Measurements from ENCODE around the gene DHCR7. TPM values are rescaled to one million over a fixed set of nuclear protein-coding genes. Genes with fewer than 3 reads are reported as not detected.

DHCR7 gene
- total and polyA plus RNA-seq, 2 experiments from 2014 or later, result 84.0 to 166 TPM

GRCh38 chr11:71436861-71437260 is 11.3 kb downstream of the DHCR7 start (continued):
- no peak for TF ChIP-seq ZNF462 (CRISPR knock-in tag; IDR thresholded peaks at IDR 0.05)

- Histone ChIP-seq H3K79me2 (replicated peaks; ENCODE audit: insufficient read depth) (no peaks in the 10 kb centered on the region), H3K27me3 (ENCODE audit: insufficient read depth) (no peaks in the 10 kb centered on the region), H3K36me3 (ENCODE audit: insufficient read depth) (peaks cover 31% of the 10 kb centered on the region), H3K4me1 (ENCODE audit: insufficient read depth) (no peaks in the 10 kb centered on the region), H3F3A (replicated peaks; ENCODE audit: low read depth) (no peaks in the 10 kb centered on the region), H3K9me2 (ENCODE audit: insufficient read depth) (no peaks in the 10 kb centered on the region), H3K4me2 (no peak overlapping the region), H3K4me3 (no peak overlapping the region), H3K27ac (ENCODE audit: low read depth) (no peak overlapping the region), H2AFZ (no peak overlapping the region), H4K20me1 (replicated peaks; ENCODE audit: insufficient read depth) (peaks cover 11% of the 10 kb centered on the region; the same call in 1 of the 2 replicates)
- TF ChIP-seq STAT1 (IDR thresholded peaks at IDR 0.05; ENCODE audit: unreplicated experiment) (no peak), POLR2AphosphoS5 (IDR thresholded peaks at IDR 0.05; ENCODE audit: low read depth) (no peak), ZNF331 (CRISPR knock-in tag; IDR thresholded peaks at IDR 0.05; ENCODE audit: low read depth) (no peak), ZNF114 (CRISPR knock-in tag; IDR thresholded peaks at IDR 0.05) (no peak), NANOG (IDR thresholded peaks at IDR 0.05; ENCODE audit: borderline replicate concordance) (no peak), EZH2 (IDR thresholded peaks at IDR 0.05; ENCODE audit: low read depth, unreplicated experiment) (no peak)
- Mint-ChIP-seq H3K27me3 (ENCODE audit: insufficient read depth, low read depth, poor library complexity) (no peaks in the 10 kb centered on the region), H3K27ac (no peak overlapping the region), H3K36me3 (ENCODE audit: low read depth) (peaks cover 54% of the 10 kb centered on the region), H3K4me3 (no peak overlapping the region), H3K4me1 (no peaks in the 10 kb centered on the region), H3K9me3 (peaks cover 2% of the 10 kb centered on the region; the same call in 1 of the 3 replicates)
- ATAC-seq (no peak), DNase-seq (ENCODE audit: low spot score) (no peak)
These were observed 12.8 kb downstream of the DHCR7 start for GRCh38 chr11:71435278-71435951.

All from GM23338 (cell line).